Midbrain (tissue), 1 donor: ENCODE results near the gene ARMC5.
"Not testable (repeated sequence)": the region's sequence is repeated elsewhere in the genome, so short reads cannot be mapped to it uniquely, and the experiment has no call there.

Experiments
- DNase-seq: peaks from one replicate; lab custom pipeline; 2025; lab: John Stamatoyannopoulos, UW

ARMC5 gene

GRCh38 chr16:31435341-31436220 is 23.7 kb upstream of the ARMC5 start:
- DNase-seq: no peak

- DNase-seq: no peak
These were observed 22.9 kb upstream of the ARMC5 start for GRCh38 chr16:31436221-31437045.

GRCh38 chr16:31438414-31438813 is 20.9 kb upstream of the ARMC5 start:
- no peak for DNase-seq

GRCh38 chr16:31439023-31439422 is 20.3 kb upstream of the ARMC5 start:
- DNase-seq: not testable (repeated sequence)

- no peak for DNase-seq
These were observed 19.8 kb upstream of the ARMC5 start for GRCh38 chr16:31439519-31439918.

- DNase-seq: no peak
These were observed 18.7 kb upstream of the ARMC5 start for GRCh38 chr16:31440516-31441184.

GRCh38 chr16:31441956-31442355 is 17.3 kb upstream of the ARMC5 start:
- DNase-seq: no peak

- not testable (repeated sequence) for DNase-seq
These were observed 13.4 kb upstream of the ARMC5 start for GRCh38 chr16:31445931-31446330.

GRCh38 chr16:31451201-31451600 is 8.1 kb upstream of the ARMC5 start:
- DNase-seq: no peak

- DNase-seq: peak; percentile 36
These were observed 7.5 kb upstream of the ARMC5 start for GRCh38 chr16:31451681-31452351.

- DNase-seq: peak; percentile 15
These were observed 6.6 kb upstream of the ARMC5 start for GRCh38 chr16:31452631-31453106.

- DNase-seq: no peak
These were observed 5.8 kb upstream of the ARMC5 start for GRCh38 chr16:31453255-31454204.

GRCh38 chr16:31455601-31456314 is 3.5 kb upstream of the ARMC5 start:
- DNase-seq: no peak

GRCh38 chr16:31456988-31457360 is 2.3 kb upstream of the ARMC5 start:
- DNase-seq: no peak

GRCh38 chr16:31458073-31458843 is 1.0 kb upstream of the ARMC5 start:
- DNase-seq: no peak

- DNase-seq: peak; percentile 99
These were observed 633 bp downstream of the ARMC5 start for GRCh38 chr16:31459687-31460581.

- peak; percentile 28 for DNase-seq
These were observed 1.3 kb downstream of the ARMC5 start for GRCh38 chr16:31460582-31461002.
